ENCODE data around the gene PCGF1. TPM values are rescaled to one million over a fixed set of nuclear protein-coding genes. Genes with fewer than 3 reads are reported as not detected.

PCGF1 gene
- total and polyA plus RNA-seq, 2 of the 13 experiments (the other 11 are each of a cell fraction or from before 2014, with no cell fraction given): 20.4 to 22.6 TPM

DNA sequence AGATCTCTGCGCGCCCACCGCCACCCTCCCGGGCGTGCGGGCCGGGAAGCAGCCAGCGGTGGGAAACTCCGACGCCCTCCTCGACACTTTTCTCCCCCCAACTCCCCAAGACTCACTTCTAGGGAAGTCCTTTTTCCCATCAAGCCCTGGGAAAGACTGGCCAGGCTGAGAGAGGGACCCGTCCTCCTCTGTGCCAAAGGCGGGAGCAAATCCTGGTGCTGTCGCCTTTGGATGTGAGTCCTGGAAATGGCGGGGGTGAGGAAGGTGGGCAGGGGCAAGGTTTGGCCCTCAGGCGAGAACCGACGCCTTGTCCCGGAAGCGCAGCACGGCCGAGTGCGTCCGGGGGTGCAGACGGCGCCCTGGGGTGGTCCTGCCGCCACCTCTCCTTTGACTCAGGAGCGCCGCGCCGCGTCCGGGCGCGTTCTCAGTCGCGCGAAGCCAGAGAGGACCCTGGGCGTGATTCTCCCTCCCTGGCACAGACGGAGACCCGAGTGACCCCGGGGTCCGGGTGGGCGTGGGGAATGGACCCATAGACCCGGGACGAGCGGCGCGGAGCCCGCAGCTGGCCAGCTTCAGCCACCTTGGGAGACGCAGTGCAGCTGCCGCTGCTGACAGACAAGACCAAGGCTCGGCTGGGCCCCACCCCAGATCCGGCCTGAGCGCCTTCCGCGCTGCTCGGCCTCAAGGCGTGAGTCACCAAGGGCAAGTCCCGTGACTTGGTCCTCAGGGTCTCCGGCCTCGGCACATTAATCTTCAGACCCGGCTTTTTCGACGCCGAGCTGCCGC, 4.6 kb downstream of the PCGF1 start (continued):
- TF ChIP-seq ZNF772 (CRISPR knock-in tag; IDR thresholded peaks at IDR 0.05) (peak; percentile 78; the same call in 1 of the 2 replicates), U2AF2 (IDR thresholded peaks at IDR 0.05; ENCODE audit: low read depth, low read length) (no peak; the same call in 1 of the 2 replicates), ZSCAN30 (CRISPR knock-in tag; IDR thresholded peaks at IDR 0.05) (no peak), ZNF430 (CRISPR knock-in tag; IDR thresholded peaks at IDR 0.05) (peak; percentile 54; the same call in 1 of the 2 replicates), RXRA (CRISPR knock-in tag; IDR thresholded peaks at IDR 0.05) (peak; percentile 56; the same call in 1 of the 2 replicates), ZNF317 (CRISPR knock-in tag; IDR thresholded peaks at IDR 0.05) (peak; percentile 80; the same call in 1 of the 2 replicates), AHR (CRISPR knock-in tag; IDR thresholded peaks at IDR 0.05) (no peak), NPAS2 (CRISPR knock-in tag; IDR thresholded peaks at IDR 0.05; ENCODE audit: borderline replicate concordance) (no peak), ZNF446 (CRISPR knock-in tag; IDR thresholded peaks at IDR 0.05) (peak; percentile 95), PCBP1 (IDR thresholded peaks at IDR 0.05; ENCODE audit: borderline replicate concordance, low read depth, low read length) (no peak), ZNF530 (CRISPR knock-in tag; IDR thresholded peaks at IDR 0.05; ENCODE audit: low read depth) (no peak), SPEN (CRISPR knock-in tag; IDR thresholded peaks at IDR 0.05; ENCODE audit: low read depth) (peak; percentile 14; the same call in 1 of the 2 replicates), TBP (CRISPR knock-in tag; IDR thresholded peaks at IDR 0.05) (no peak), CHCHD3 (CRISPR knock-in tag; IDR thresholded peaks at IDR 0.05) (peak; percentile 50; the same call in 1 of the 2 replicates), ARNT (IDR thresholded peaks at IDR 0.05) (no peak), ZNF441 (CRISPR knock-in tag; IDR thresholded peaks at IDR 0.05; ENCODE audit: borderline replicate concordance) (no peak), RAD21 (CRISPR knock-in tag; IDR thresholded peaks at IDR 0.05) (peak; percentile 95)
- TF ChIP-seq, protein P1, sequence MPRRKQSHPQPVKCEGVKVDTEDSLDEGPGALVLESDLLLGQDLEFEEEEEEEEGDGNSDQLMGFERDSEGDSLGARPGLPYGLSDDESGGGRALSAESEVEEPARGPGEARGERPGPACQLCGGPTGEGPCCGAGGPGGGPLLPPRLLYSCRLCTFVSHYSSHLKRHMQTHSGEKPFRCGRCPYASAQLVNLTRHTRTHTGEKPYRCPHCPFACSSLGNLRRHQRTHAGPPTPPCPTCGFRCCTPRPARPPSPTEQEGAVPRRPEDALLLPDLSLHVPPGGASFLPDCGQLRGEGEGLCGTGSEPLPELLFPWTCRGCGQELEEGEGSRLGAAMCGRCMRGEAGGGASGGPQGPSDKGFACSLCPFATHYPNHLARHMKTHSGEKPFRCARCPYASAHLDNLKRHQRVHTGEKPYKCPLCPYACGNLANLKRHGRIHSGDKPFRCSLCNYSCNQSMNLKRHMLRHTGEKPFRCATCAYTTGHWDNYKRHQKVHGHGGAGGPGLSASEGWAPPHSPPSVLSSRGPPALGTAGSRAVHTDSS (CRISPR knock-in tag; conservative IDR thresholded peaks at IDR 0.05): no peak
- TF ChIP-seq, protein P2, sequence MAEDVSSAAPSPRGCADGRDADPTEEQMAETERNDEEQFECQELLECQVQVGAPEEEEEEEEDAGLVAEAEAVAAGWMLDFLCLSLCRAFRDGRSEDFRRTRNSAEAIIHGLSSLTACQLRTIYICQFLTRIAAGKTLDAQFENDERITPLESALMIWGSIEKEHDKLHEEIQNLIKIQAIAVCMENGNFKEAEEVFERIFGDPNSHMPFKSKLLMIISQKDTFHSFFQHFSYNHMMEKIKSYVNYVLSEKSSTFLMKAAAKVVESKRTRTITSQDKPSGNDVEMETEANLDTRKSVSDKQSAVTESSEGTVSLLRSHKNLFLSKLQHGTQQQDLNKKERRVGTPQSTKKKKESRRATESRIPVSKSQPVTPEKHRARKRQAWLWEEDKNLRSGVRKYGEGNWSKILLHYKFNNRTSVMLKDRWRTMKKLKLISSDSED (CRISPR knock-in tag; IDR thresholded peaks at IDR 0.05): no peak
- TF ChIP-seq, protein P3, sequence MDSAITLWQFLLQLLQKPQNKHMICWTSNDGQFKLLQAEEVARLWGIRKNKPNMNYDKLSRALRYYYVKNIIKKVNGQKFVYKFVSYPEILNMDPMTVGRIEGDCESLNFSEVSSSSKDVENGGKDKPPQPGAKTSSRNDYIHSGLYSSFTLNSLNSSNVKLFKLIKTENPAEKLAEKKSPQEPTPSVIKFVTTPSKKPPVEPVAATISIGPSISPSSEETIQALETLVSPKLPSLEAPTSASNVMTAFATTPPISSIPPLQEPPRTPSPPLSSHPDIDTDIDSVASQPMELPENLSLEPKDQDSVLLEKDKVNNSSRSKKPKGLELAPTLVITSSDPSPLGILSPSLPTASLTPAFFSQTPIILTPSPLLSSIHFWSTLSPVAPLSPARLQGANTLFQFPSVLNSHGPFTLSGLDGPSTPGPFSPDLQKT (CRISPR knock-in tag; IDR thresholded peaks at IDR 0.05; ENCODE audit: borderline replicate concordance): no peak
- TF ChIP-seq, protein P4, sequence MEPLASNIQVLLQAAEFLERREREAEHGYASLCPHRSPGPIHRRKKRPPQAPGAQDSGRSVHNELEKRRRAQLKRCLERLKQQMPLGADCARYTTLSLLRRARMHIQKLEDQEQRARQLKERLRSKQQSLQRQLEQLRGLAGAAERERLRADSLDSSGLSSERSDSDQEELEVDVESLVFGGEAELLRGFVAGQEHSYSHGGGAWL (CRISPR knock-in tag; IDR thresholded peaks at IDR 0.05): peak; percentile 80
- TF ChIP-seq, protein P5, sequence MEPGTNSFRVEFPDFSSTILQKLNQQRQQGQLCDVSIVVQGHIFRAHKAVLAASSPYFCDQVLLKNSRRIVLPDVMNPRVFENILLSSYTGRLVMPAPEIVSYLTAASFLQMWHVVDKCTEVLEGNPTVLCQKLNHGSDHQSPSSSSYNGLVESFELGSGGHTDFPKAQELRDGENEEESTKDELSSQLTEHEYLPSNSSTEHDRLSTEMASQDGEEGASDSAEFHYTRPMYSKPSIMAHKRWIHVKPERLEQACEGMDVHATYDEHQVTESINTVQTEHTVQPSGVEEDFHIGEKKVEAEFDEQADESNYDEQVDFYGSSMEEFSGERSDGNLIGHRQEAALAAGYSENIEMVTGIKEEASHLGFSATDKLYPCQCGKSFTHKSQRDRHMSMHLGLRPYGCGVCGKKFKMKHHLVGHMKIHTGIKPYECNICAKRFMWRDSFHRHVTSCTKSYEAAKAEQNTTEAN (CRISPR knock-in tag; conservative IDR thresholded peaks at IDR 0.05): no peak; the same call in 1 of the 2 replicates
- TF ChIP-seq, protein P6, sequence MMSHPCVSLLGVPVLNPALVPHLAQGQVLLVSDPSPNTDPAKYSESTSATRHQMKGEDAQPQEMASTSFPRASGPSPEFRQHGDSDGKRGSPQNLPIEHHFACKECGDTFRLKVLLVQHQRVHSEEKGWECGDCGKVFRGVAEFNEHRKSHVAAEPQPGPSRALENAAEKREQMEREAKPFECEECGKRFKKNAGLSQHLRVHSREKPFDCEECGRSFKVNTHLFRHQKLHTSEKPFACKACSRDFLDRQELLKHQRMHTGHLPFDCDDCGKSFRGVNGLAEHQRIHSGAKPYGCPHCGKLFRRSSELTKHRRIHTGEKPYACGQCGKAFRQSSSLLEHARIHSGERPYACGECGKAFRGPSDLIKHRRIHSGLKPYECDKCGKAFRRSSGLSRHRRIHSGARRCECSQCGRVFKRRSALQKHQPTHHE (CRISPR knock-in tag; IDR thresholded peaks at IDR 0.05; ENCODE audit: borderline replicate concordance): no peak
